ENCODE results near the gene CEP128. TPM values are rescaled to one million over a fixed set of nuclear protein-coding genes. Genes with fewer than 3 reads are reported as not detected.

The CEP128 gene
- total RNA-seq, 1 experiment from 2014 or later: 12.0 TPM

DNA sequence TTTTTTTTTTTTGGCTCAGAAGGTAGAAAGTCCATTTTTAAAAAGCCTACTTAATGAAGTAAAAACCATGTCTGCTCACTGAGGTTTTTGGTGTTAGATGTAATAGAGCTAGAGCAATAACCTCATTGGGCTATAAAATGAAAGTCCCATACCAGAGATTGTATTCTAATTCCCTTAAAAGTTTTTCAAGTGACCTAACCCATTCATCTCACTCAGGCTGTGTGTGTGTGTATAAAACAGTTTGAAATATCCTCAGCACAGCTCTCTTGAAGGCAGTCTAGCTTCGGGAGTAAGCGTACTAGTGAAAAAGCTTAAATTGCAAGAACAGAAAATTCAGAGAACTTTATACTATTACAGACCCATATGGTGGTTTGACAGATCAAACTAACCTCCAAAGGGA lies 313.8 kb downstream of the CEP128 start:
- no peaks in the 10 kb centered on the region for H3K4me1 Mint-ChIP-seq
- ATAC-seq (no peak), DNase-seq (ENCODE audit: low spot score) (no peak)
- H3K27ac Mint-ChIP-seq: no peak overlapping the region
- H3K4me3 Mint-ChIP-seq: no peak overlapping the region
- H3K9me3 Mint-ChIP-seq: peaks cover 9% of the 10 kb centered on the region
- no peaks in the 10 kb centered on the region for H3K27me3 Mint-ChIP-seq (ENCODE audit: low read depth)
- TF ChIP-seq E2F5 (CRISPR knock-in tag; IDR thresholded peaks at IDR 0.05) (no peak), NR2C2 (CRISPR knock-in tag; IDR thresholded peaks at IDR 0.05) (no peak), RELA (CRISPR knock-in tag; IDR thresholded peaks at IDR 0.05; ENCODE audit: borderline replicate concordance) (no peak), CREM (CRISPR knock-in tag; IDR thresholded peaks at IDR 0.05) (no peak)
- TF ChIP-seq, protein P1, sequence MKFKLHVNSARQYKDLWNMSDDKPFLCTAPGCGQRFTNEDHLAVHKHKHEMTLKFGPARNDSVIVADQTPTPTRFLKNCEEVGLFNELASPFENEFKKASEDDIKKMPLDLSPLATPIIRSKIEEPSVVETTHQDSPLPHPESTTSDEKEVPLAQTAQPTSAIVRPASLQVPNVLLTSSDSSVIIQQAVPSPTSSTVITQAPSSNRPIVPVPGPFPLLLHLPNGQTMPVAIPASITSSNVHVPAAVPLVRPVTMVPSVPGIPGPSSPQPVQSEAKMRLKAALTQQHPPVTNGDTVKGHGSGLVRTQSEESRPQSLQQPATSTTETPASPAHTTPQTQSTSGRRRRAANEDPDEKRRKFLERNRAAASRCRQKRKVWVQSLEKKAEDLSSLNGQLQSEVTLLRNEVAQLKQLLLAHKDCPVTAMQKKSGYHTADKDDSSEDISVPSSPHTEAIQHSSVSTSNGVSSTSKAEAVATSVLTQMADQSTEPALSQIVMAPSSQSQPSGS (CRISPR knock-in tag; IDR thresholded peaks at IDR 0.05; ENCODE audit: borderline replicate concordance, low read depth): no peak
- TF ChIP-seq, protein P2, sequence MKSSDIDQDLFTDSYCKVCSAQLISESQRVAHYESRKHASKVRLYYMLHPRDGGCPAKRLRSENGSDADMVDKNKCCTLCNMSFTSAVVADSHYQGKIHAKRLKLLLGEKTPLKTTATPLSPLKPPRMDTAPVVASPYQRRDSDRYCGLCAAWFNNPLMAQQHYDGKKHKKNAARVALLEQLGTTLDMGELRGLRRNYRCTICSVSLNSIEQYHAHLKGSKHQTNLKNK (CRISPR knock-in tag; IDR thresholded peaks at IDR 0.05): no peak
- TF ChIP-seq, protein P3, sequence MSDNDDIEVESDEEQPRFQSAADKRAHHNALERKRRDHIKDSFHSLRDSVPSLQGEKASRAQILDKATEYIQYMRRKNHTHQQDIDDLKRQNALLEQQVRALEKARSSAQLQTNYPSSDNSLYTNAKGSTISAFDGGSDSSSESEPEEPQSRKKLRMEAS (CRISPR knock-in tag; IDR thresholded peaks at IDR 0.05): no peak
- ChIA-PET POLR2A (no interaction called here), CTCF (interaction anchor here (0.6 kb wide), 1 partner anchor 207 kb away, joined by 3 read pairs; no protein-coding TSS in a partner anchor)
- H3K36me3 Mint-ChIP-seq: no peaks in the 10 kb centered on the region

DNA sequence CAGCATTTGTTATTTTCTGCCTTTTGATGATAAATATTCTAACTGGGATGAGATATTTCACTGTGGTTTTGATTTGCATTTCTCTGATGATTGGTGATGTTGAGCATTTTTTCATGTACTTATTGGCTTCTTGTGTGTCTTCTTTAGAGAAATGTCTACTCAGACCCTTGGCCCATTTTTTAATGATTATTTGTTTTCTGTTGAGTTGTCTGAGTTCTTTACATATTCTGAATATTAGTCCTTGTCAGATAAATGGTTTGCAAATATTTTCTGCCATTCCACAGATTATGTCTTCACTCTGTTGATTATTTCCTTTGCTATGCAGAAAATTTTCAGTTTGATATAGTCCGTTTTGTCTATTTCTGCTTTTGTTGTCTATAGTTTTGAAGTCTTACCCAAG lies 317.0 kb downstream of the CEP128 start:
- no peak for ATAC-seq
- H3K27me3 Mint-ChIP-seq (ENCODE audit: low read depth): no peaks in the 10 kb centered on the region
- CTCF ChIA-PET: no interaction called here

More for the DNA sequence above, 317.0 kb downstream of the CEP128 start:
- Mint-ChIP-seq H3K9me3 (peaks cover 9% of the 10 kb centered on the region), H3K4me1 (peaks cover 2% of the 10 kb centered on the region; the same call in 1 of the 2 replicates), H3K4me3 (no peak overlapping the region), H3K27ac (no peak overlapping the region), H3K36me3 (no peaks in the 10 kb centered on the region)
- POLR2A ChIA-PET: no interaction called here
- TF ChIP-seq STAT6 (CRISPR knock-in tag; conservative IDR thresholded peaks at IDR 0.05; ENCODE audit: low read depth) (no peak), ZNF219 (CRISPR knock-in tag; IDR thresholded peaks at IDR 0.05; ENCODE audit: borderline replicate concordance) (no peak), ESRRA (CRISPR knock-in tag; IDR thresholded peaks at IDR 0.05; ENCODE audit: borderline replicate concordance) (no peak), MYBL2 (CRISPR knock-in tag; IDR thresholded peaks at IDR 0.05) (no peak), FOXP4 (CRISPR knock-in tag; IDR thresholded peaks at IDR 0.05) (no peak), ZNF423 (CRISPR knock-in tag; IDR thresholded peaks at IDR 0.05) (no peak), GTF2I (CRISPR knock-in tag; conservative IDR thresholded peaks at IDR 0.05) (no peak), TEAD4 (CRISPR knock-in tag; IDR thresholded peaks at IDR 0.05) (no peak), JAZF1 (CRISPR knock-in tag; IDR thresholded peaks at IDR 0.05) (no peak), E2F5 (CRISPR knock-in tag; IDR thresholded peaks at IDR 0.05) (no peak), ZNF396 (CRISPR knock-in tag; IDR thresholded peaks at IDR 0.05; ENCODE audit: borderline replicate concordance) (no peak), NFE2L1 (CRISPR knock-in tag; IDR thresholded peaks at IDR 0.05) (no peak)
- TF ChIP-seq, protein P4, sequence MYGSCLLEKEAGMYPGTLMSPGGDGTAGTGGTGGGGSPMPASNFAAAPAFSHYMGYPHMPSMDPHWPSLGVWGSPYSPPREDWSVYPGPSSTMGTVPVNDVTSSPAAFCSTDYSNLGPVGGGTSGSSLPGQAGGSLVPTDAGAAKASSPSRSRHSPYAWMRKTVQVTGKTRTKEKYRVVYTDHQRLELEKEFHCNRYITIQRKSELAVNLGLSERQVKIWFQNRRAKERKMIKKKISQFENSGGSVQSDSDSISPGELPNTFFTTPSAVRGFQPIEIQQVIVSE (CRISPR knock-in tag; IDR thresholded peaks at IDR 0.05; ENCODE audit: borderline replicate concordance): no peak
- TF ChIP-seq, protein P5, sequence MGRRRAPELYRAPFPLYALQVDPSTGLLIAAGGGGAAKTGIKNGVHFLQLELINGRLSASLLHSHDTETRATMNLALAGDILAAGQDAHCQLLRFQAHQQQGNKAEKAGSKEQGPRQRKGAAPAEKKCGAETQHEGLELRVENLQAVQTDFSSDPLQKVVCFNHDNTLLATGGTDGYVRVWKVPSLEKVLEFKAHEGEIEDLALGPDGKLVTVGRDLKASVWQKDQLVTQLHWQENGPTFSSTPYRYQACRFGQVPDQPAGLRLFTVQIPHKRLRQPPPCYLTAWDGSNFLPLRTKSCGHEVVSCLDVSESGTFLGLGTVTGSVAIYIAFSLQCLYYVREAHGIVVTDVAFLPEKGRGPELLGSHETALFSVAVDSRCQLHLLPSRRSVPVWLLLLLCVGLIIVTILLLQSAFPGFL (CRISPR knock-in tag; IDR thresholded peaks at IDR 0.05; ENCODE audit: borderline replicate concordance): no peak
- TF ChIP-seq, protein P6, sequence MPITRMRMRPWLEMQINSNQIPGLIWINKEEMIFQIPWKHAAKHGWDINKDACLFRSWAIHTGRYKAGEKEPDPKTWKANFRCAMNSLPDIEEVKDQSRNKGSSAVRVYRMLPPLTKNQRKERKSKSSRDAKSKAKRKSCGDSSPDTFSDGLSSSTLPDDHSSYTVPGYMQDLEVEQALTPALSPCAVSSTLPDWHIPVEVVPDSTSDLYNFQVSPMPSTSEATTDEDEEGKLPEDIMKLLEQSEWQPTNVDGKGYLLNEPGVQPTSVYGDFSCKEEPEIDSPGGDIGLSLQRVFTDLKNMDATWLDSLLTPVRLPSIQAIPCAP (CRISPR knock-in tag; IDR thresholded peaks at IDR 0.05): no peak
- DNase-seq (ENCODE audit: low spot score): no peak

Data from WTC11 (cell line).